ENCODE measurements around the gene NHLRC4.

GRCh38 chr16:543301-544164, 23.3 kb upstream of the NHLRC4 start:
- TF ChIP-seq MAX (IDR thresholded peaks at IDR 0.05) (no peak), CHD2 (IDR thresholded peaks at IDR 0.05; ENCODE audit: low read length) (no peak), CTCF (IDR thresholded peaks at IDR 0.05; ENCODE audit: control extremely low read depth in 1 of 3, insufficient read depth in 1 of 3, low read depth in 1 of 3, low read length in 3 of 3) (no peak), EP300 (IDR thresholded peaks at IDR 0.05; ENCODE audit: borderline replicate concordance in 1 of 2, low read depth in 2 of 2, low read length in 2 of 2) (no peak)

All from H1 (cell line).